ENCODE data around the gene CCDC71.

CCDC71 gene

DNA sequence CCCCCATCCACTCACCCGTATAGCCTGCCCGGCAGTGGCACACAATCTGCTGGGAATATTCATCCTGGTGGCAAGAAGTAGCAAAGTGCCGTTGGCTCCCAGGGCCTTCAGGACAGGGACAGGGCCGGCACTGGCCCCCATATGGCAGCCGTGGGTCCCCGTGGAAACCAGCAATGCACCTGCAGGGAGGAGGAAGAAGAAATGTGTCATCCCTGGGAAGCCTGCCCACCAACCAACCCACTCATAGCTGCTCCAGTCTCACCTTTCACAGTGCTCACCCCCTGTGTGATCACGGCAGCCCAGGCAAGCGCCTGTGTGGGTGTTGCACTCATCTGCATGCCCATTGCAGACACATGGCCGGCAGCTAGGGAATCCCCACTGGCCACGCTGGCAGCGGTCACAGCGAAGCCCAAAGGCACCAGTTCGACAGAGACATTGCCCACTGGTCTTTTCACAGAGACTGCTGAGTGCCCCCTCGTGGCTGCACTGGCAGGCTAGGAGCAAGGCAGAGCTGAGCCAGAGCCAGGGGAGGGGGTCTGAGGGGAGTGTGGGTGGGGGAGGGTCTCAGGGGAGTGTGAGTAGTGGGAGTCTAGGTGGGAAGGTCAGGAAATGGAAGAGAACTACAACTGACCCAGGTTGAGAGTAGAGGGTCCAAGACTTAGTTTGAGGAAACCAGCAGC is 41.0 kb downstream of the CCDC71 start:
- no peak for DNase-seq (ENCODE audit: low spot score)
- ChIA-PET CTCF (no interaction called here), POLR2A (ENCODE audit: low non-redundant PET) (no interaction called here)
- H3K27ac ChIP-seq, result no peak overlapping the region
- TF ChIP-seq, protein P1, sequence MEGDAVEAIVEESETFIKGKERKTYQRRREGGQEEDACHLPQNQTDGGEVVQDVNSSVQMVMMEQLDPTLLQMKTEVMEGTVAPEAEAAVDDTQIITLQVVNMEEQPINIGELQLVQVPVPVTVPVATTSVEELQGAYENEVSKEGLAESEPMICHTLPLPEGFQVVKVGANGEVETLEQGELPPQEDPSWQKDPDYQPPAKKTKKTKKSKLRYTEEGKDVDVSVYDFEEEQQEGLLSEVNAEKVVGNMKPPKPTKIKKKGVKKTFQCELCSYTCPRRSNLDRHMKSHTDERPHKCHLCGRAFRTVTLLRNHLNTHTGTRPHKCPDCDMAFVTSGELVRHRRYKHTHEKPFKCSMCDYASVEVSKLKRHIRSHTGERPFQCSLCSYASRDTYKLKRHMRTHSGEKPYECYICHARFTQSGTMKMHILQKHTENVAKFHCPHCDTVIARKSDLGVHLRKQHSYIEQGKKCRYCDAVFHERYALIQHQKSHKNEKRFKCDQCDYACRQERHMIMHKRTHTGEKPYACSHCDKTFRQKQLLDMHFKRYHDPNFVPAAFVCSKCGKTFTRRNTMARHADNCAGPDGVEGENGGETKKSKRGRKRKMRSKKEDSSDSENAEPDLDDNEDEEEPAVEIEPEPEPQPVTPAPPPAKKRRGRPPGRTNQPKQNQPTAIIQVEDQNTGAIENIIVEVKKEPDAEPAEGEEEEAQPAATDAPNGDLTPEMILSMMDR (conservative IDR thresholded peaks at IDR 0.05; ENCODE audit: low read depth), result no peak

DNA sequence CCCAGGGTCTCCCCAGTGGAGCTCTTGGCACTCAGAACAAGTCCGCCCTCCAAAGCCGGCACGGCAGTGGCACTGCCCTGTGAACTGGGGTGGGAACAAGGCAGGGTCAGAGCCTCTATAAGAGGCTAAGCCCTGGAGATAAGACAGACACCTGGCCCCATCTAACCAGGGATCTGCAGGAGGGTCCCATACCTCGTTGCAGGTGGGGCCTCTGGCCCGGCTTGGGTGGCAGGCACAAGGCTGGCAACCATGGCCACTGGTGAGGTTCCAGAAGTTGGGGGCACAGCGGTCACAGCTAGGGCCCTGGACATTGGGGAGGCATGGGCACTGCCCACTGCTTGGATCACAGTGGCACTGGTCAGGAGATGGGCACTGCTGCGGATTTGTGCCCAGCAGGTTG is 41.9 kb downstream of the CCDC71 start:
- POLR2A ChIA-PET (ENCODE audit: low non-redundant PET), result no interaction called here
- H3K27ac ChIP-seq, result no peak overlapping the region
- TF ChIP-seq, protein P1 (conservative IDR thresholded peaks at IDR 0.05; ENCODE audit: low read depth), result no peak
- CTCF ChIA-PET, result no interaction called here
- no peak for DNase-seq (ENCODE audit: low spot score)

DNA sequence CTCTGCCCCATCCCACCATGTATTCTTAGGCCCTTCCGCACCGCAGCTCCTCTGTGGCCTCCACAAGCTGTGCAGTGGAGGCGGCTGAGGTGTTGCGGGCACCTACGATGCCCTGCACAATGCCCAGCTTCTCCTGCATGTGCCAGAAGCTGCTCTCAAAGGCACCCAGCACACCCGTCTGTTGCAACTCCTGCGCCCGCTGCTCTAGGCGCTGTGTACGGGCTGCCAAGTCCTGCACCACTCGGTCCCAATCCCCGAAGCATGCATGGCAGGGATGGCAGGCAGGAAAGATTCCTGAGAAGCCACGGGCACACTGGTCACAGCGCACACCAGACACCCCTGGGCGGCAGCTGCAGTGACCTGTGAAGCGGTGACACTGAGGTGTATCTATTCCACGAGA is 42.4 kb downstream of the CCDC71 start:
- TF ChIP-seq, protein P1 (conservative IDR thresholded peaks at IDR 0.05; ENCODE audit: low read depth), result no peak
- ChIA-PET POLR2A (ENCODE audit: low non-redundant PET) (no interaction called here), CTCF (no interaction called here)
- DNase-seq (ENCODE audit: low spot score), result no peak
- no peak overlapping the region for H3K27ac ChIP-seq

DNA sequence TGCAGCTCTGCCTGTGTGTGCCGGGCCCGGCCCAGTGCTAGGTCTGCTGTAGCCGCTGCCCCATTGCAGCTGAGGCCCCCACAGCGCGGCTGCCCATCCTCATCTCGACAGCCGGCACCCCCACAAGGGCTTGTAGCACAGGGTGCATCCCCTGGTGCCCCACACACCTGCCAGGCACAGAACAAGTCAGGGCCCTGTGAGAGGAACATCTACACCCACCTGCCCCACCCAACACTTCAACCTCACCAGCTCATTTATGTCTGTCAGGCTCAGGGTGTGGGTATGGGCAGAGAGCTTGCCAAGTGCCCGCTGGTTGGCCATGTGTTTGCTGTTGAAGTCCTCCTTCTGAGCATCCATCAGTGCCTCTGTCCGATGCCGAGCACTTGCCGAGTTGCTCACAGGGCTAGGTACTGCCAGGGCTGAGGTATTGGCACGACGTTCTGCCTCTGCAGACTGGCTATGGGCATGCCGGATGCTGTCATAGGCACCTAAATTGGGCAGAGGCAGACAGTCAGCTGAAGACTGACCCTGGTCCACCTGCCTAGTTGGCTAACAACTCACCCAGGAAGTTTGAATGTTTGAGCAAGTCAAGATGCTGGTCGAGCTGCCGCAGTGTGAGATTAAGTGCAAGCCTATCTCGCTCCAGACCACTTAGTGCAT is 43.1 kb downstream of the CCDC71 start:
- ChIA-PET POLR2A (ENCODE audit: low non-redundant PET) (no interaction called here), CTCF (no interaction called here)
- TF ChIP-seq, protein P1 (conservative IDR thresholded peaks at IDR 0.05; ENCODE audit: low read depth), result no peak
- H3K27ac ChIP-seq, result no peak overlapping the region; the same call in 1 of the 2 replicates
- no peak for DNase-seq (ENCODE audit: low spot score)

DNA sequence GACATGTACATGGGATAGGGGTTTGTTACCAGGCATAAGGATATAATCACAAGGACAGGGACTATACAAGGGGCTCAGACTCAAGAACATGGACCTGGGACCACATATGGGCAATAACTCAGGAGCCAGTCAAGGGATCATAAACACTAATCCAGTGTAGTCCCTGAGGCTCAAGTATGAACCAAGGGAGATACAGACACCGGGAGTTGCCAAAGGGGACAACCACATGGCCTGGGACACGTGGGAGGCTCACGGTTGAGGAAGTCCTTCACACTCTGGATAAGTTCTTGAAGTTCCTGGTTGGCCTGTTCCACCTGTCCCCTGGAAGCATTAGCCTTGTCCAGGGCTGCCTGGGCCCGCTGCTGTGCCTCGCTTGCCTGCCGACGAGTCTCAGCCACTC is 43.7 kb downstream of the CCDC71 start:
- DNase-seq (ENCODE audit: low spot score), result no peak
- CTCF ChIA-PET, result no interaction called here
- POLR2A ChIA-PET (ENCODE audit: low non-redundant PET), result no interaction called here
- TF ChIP-seq, protein P1 (conservative IDR thresholded peaks at IDR 0.05; ENCODE audit: low read depth), result no peak
- no peak overlapping the region; the same call in 1 of the 2 replicates for H3K27ac ChIP-seq

DNA sequence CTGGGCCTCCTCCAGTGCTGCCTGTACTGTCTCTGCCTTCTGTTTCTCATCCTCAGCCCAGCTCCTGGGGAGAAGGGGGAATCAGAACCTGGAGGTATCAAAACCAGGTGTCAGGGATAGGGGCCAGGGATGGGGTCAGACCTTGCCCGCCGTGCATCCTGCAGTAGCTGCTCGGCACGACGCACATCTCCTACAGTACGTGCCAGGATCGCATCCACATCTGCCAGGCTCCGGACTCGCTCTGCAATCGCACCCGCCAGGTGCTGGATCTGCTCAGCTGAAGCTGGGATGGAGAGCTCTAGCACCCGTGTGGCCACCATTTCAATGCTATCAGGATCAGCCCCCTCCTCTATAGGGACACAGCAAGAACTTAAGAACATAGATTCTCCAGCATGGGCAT is 44.1 kb downstream of the CCDC71 start:
- DNase-seq (ENCODE audit: low spot score), result no peak
- TF ChIP-seq, protein P1 (conservative IDR thresholded peaks at IDR 0.05; ENCODE audit: low read depth), result no peak
- ChIA-PET CTCF (no interaction called here), POLR2A (ENCODE audit: low non-redundant PET) (no interaction called here)
- H3K27ac ChIP-seq, result peak overlapping the region; percentile 95

Measured in RWPE1 (cell line).